Measurements from ENCODE around the gene BCL2.
A peak's percentile ranks its signal among the peaks of the same experiment; 100 is the strongest.

The BCL2 gene

GRCh38 chr18:63299837-63300745 is 19.5 kb downstream of the BCL2 start:
- H3K4me2 ChIP-seq, result peak overlapping the region; percentile 91

GRCh38 chr18:63298400-63299365 is 20.9 kb downstream of the BCL2 start:
- 0 out of 2 replicates have a peak, but pooled peaks cover 3% of the 10 kb centered on the region for H3K36me3 ChIP-seq (ENCODE audit: insufficient read depth)
- peak overlapping the region; percentile 91; the same call in 1 of the 2 replicates for H3K4me2 ChIP-seq
- H3K79me2 ChIP-seq (ENCODE audit: insufficient read depth, low read depth), result peaks cover 62% of the 10 kb centered on the region; the same call in 1 of the 2 replicates
- no peaks in the 10 kb centered on the region for H4K20me1 ChIP-seq (ENCODE audit: insufficient read depth)
- no peaks in the 10 kb centered on the region for H3K27me3 ChIP-seq (ENCODE audit: insufficient read depth, low read depth)
- H3K27ac ChIP-seq, result peak overlapping the region; percentile 82; the same call in 1 of the 2 replicates
- H3K9ac ChIP-seq, result no peak overlapping the region
- H2AFZ ChIP-seq (ENCODE audit: low read depth), result no peak overlapping the region
- H3K4me3 ChIP-seq (IDR thresholded peaks at IDR 0.05; ENCODE audit: insufficient read depth, low read depth, low read length), result no peak overlapping the region
- H3K4me1 ChIP-seq (ENCODE audit: low read depth, poor library complexity, severe bottlenecking), result peaks cover 50% of the 10 kb centered on the region
- no peak for TF ChIP-seq CTCF (conservative IDR thresholded peaks at IDR 0.05; ENCODE audit: low read depth, low read length)

More at GRCh38 chr18:63299837-63300745, 19.5 kb downstream of the BCL2 start:
- no peaks in the 10 kb centered on the region for H3K36me3 ChIP-seq (ENCODE audit: insufficient read depth)
- H3K79me2 ChIP-seq (ENCODE audit: insufficient read depth, low read depth), result peaks cover 75% of the 10 kb centered on the region; the same call in 1 of the 2 replicates
- H3K9ac ChIP-seq, result peak overlapping the region; percentile 40; the same call in 1 of the 2 replicates
- H3K27ac ChIP-seq, result peak overlapping the region; percentile 82
- no peaks in the 10 kb centered on the region for H4K20me1 ChIP-seq (ENCODE audit: insufficient read depth)
- no peak overlapping the region for H3K4me3 ChIP-seq (IDR thresholded peaks at IDR 0.05; ENCODE audit: insufficient read depth, low read depth, low read length)
- peak overlapping the region; percentile 42 for H2AFZ ChIP-seq (ENCODE audit: low read depth)
- no peaks in the 10 kb centered on the region for H3K27me3 ChIP-seq (ENCODE audit: insufficient read depth, low read depth)
- TF ChIP-seq CTCF (conservative IDR thresholded peaks at IDR 0.05; ENCODE audit: low read depth, low read length), result no peak
- peaks cover 63% of the 10 kb centered on the region for H3K4me1 ChIP-seq (ENCODE audit: low read depth, poor library complexity, severe bottlenecking)

GRCh38 chr18:63297687-63298399 is 21.7 kb downstream of the BCL2 start:
- Histone ChIP-seq H3K4me3 (IDR thresholded peaks at IDR 0.05; ENCODE audit: insufficient read depth, low read depth, low read length) (no peak overlapping the region), H2AFZ (ENCODE audit: low read depth) (no peak overlapping the region), H4K20me1 (ENCODE audit: insufficient read depth) (no peaks in the 10 kb centered on the region), H3K9ac (no peak overlapping the region), H3K4me1 (ENCODE audit: low read depth, poor library complexity, severe bottlenecking) (peaks cover 48% of the 10 kb centered on the region), H3K27me3 (ENCODE audit: insufficient read depth, low read depth) (no peaks in the 10 kb centered on the region), H3K79me2 (ENCODE audit: insufficient read depth, low read depth) (peaks cover 53% of the 10 kb centered on the region; the same call in 1 of the 2 replicates), H3K4me2 (no peak overlapping the region), H3K27ac (no peak overlapping the region), H3K36me3 (ENCODE audit: insufficient read depth) (0 out of 2 replicates have a peak, but pooled peaks cover 3% of the 10 kb centered on the region)
- no peak for TF ChIP-seq CTCF (conservative IDR thresholded peaks at IDR 0.05; ENCODE audit: low read depth, low read length)

- Histone ChIP-seq H3K79me2 (ENCODE audit: insufficient read depth, low read depth) (peaks cover 28% of the 10 kb centered on the region; the same call in 1 of the 2 replicates), H3K4me3 (IDR thresholded peaks at IDR 0.05; ENCODE audit: insufficient read depth, low read depth, low read length) (no peak overlapping the region), H3K27me3 (ENCODE audit: insufficient read depth, low read depth) (no peaks in the 10 kb centered on the region), H4K20me1 (ENCODE audit: insufficient read depth) (no peaks in the 10 kb centered on the region), H3K27ac (no peak overlapping the region), H2AFZ (ENCODE audit: low read depth) (no peak overlapping the region), H3K4me1 (ENCODE audit: low read depth, poor library complexity, severe bottlenecking) (peaks cover 18% of the 10 kb centered on the region), H3K4me2 (no peak overlapping the region), H3K36me3 (ENCODE audit: insufficient read depth) (peaks cover 3% of the 10 kb centered on the region; the same call in 1 of the 2 replicates), H3K9ac (no peak overlapping the region)
- no peak for TF ChIP-seq CTCF (conservative IDR thresholded peaks at IDR 0.05; ENCODE audit: low read depth, low read length)
Measured at GRCh38 chr18:63293935-63294334, 25.6 kb downstream of the BCL2 start.

All from KMS-11 (cell line).